ENCODE results near the gene CNTROB.
A peak's percentile ranks its signal among the peaks of the same experiment; 100 is the strongest.

Gene CNTROB, protein sequence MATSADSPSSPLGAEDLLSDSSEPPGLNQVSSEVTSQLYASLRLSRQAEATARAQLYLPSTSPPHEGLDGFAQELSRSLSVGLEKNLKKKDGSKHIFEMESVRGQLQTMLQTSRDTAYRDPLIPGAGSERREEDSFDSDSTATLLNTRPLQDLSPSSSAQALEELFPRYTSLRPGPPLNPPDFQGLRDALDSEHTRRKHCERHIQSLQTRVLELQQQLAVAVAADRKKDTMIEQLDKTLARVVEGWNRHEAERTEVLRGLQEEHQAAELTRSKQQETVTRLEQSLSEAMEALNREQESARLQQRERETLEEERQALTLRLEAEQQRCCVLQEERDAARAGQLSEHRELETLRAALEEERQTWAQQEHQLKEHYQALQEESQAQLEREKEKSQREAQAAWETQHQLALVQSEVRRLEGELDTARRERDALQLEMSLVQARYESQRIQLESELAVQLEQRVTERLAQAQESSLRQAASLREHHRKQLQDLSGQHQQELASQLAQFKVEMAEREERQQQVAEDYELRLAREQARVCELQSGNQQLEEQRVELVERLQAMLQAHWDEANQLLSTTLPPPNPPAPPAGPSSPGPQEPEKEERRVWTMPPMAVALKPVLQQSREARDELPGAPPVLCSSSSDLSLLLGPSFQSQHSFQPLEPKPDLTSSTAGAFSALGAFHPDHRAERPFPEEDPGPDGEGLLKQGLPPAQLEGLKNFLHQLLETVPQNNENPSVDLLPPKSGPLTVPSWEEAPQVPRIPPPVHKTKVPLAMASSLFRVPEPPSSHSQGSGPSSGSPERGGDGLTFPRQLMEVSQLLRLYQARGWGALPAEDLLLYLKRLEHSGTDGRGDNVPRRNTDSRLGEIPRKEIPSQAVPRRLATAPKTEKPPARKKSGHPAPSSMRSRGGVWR

GRCh38 chr17:7931709-7932482, at the start of gene CNTROB, which contains the start of gene TRAPPC1:
CNTROB (plus strand) TSS chr17:7932206; CDS start chr17:7933080, 874 bp downstream.
TRAPPC1 (minus strand) TSS chr17:7931946; CDS start chr17:7931829, 117 bp downstream.
- DNase-seq (ENCODE audit: low read depth): peak; percentile 99

DNA sequence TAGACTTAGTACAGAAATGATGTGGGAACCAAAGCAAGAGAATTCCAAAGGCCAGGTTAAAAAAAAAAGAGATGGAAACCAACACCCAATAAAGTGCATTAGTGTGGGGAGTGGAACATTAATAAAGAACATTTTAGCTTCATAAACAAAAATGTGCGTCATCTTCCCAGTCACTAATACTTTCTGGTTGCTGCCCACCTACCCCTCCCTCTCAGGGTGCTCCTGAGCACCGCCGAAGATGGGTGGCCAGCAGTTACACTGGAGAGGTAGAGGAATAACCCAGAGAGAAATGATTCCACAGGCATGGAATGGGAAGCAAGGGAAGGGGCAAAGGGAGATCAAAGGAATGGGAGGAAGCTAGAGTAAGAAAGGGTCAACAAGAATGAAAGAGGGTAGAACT, 49.4 kb upstream of the CNTROB start:
- DNase-seq (ENCODE audit: low read depth): no peak

DNA sequence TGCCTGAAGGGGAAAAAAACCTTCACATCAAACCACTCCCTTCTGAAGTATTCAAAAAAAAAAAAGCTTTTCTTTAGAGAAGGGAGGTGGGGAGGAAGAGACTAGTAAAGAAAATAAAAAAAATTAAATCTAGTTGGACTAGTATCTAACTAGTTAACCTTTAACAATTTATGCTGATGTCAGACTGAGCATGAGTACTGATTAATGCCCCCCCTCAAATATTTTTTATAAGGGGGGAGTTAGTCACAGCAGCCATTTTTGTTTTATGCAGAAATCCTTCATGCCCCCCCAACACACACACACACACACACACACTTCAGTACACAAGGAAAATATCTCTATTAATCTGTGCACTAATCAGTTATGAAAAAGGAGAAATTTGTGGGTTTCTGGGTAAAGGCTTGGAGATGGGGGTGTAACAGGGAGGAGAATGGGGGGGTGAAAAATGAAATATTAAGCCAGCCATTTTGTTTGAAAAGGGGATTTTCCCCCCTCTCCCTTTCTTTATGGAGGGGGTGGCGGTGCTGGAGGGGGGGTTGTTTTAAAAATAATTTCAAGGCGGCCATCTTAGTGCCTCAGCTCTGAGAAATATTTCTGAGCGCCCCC, 48.1 kb upstream of the CNTROB start:
- no peak for DNase-seq (ENCODE audit: low read depth)

DNA sequence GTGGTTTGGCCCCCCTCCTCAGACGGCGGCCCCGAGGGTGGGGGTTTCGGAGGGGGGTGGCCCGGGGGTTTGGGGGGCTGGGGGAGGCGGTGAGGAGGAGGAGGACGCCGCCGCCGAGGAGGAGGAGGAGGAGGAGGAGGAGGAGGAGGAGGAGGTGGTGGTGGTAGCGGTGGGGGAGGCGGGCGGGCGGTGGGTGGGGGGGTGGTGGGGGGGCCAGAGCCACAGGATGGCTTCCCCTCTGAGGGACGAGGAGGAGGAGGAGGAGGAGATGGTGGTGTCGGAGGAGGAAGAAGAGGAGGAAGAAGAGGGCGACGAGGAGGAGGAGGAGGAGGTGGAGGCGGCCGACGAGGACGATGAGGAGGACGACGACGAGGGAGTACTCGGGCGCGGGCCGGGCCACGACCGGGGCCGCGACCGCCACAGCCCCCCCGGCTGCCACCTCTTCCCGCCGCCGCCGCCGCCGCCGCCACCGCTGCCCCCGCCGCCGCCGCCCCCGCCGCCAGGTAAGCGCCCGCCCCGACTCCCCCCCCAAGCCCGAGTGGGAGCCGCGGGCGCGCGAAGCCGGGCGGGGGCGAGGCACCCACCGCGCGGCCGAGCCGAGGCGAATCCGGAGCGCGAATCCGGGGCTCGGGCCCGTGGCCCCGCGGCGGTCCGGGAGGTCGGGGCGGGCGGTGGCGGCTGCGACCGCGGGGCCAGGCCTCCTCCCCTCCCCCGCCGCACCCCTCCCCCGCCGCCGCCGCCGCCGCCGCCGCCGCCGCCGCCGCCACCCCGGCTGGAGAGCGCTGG, 47.2 kb upstream of the CNTROB start:
- DNase-seq (ENCODE audit: low read depth): peak; percentile 15

GRCh38 chr17:7885367-7886226, 46.4 kb upstream of the CNTROB start:
- peak; percentile 43 for DNase-seq (ENCODE audit: low read depth)

- peak; percentile 36 for DNase-seq (ENCODE audit: low read depth)
Measured at GRCh38 chr17:7886227-7887037, 45.6 kb upstream of the CNTROB start.

GRCh38 chr17:7887038-7887481, 44.9 kb upstream of the CNTROB start:
- DNase-seq (ENCODE audit: low read depth): no peak

GRCh38 chr17:7887482-7888183, 44.4 kb upstream of the CNTROB start:
- DNase-seq (ENCODE audit: low read depth): peak; percentile 80

DNA sequence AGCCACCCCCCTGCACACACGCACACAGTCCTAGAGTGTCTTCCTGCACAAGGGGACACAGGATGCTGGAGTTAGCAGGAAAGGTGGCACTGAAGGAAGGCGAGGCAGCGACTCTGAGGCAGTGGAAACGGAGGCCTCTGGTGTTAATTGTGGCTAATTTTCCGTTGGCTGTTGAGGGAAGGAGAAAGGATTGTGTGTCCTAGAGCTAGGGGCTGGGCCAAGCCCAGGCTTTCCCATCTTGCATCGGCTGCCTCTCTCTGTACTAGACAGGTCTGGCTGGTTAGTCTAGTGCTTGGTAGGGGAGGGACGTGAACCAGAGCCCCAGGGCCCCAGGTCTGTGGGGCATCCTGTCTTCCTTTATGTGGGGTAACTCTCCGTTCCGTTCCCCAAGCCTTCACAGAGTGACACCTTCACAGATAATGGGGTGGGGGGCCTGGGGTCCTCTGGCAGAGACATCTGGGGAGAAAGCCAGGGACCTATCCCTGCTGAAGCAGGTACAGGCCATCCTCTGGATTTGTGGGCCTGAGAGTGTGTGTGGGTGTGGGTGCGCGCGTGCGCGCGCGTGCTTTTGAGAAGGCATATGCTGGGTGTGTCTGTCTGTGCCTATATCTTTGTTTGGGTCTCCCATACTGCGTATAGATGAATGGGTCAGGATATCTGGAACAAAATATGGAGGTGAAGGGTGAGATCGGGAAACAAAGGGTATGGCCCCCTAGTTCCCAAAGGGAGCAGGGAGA, 43.7 kb upstream of the CNTROB start, which contains the start of gene CHD3:
Gene CHD3, plus strand, starts transcription at position 606 of the 737 bp plus-strand sequence. CDS start 212 bp downstream, outside the sequence.
- DNase-seq (ENCODE audit: low read depth): peak; percentile 61

GRCh38 chr17:7889166-7889955, 42.6 kb upstream of the CNTROB start:
- DNase-seq (ENCODE audit: low read depth): peak; percentile 33

DNA sequence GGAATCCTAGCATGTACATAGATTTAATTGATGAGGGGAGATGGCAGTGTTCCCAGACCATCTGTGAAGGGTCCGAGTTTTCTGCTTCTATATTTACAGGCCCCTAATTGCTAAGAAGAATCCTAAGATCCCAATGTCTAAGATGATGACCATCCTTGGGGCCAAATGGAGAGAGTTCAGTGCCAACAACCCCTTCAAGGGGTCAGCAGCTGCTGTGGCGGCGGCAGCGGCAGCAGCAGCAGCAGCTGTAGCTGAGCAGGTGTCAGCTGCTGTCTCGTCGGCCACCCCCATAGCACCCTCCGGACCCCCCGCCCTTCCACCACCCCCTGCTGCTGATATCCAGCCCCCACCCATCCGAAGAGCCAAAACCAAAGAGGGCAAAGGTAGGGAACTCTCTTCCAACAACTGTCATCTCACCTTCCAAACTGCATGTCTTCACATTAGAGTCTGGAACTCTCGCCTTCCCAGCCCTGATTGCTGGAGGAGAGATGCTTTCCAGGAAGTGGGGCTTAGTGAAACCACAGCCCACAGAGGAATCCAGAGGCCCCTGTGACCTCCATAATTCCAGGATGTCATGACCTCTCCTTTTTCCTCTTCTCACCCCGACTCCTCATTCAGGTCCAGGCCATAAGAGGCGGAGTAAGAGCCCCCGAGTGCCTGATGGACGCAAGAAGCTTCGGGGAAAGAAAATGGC, 38.7 kb upstream of the CNTROB start:
- DNase-seq (ENCODE audit: low read depth): no peak

- no peak for DNase-seq (ENCODE audit: low read depth)
Measured at GRCh38 chr17:7894226-7894625, 37.8 kb upstream of the CNTROB start.

DNA sequence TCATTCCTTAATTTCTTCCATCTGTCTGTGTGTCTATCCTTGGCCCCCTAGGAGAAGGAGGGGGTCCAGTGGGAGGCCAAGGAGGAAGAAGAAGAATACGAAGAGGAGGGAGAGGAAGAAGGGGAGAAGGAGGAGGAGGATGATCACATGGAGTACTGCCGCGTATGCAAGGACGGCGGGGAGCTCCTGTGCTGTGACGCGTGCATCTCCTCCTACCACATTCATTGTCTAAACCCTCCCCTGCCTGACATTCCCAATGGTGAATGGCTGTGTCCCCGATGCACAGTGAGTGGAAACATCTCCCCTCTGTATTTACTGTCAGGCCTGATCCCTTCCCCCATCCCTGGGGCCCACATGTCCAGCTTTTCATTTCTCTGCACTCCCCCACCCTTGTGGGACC, 37.1 kb upstream of the CNTROB start:
- no peak for DNase-seq (ENCODE audit: low read depth)

DNA sequence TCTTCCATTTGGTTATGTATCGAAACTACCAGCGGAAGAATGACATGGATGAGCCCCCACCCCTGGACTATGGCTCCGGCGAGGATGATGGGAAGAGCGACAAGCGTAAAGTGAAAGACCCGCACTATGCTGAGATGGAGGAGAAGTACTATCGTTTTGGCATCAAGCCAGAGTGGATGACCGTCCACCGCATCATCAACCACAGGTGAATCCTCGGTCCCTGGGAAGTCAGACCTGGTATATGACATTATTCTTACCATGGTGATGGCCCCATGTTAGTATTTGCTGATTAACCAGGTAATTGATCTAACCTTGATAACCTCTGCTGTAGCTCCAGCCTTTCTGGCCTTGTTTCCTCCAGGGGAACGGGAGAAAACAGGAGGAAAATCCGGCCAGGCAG, 34.9 kb upstream of the CNTROB start:
- no peak for DNase-seq (ENCODE audit: low read depth)

- no peak for DNase-seq (ENCODE audit: low read depth)
Measured at GRCh38 chr17:7897773-7898172, 34.2 kb upstream of the CNTROB start.

Data from activated T-cell treated with anti-CD3 and anti-CD28 coated beads for 48 hours (primary cell).